GM12878 (cell line): ENCODE results near the gene PLA2G4A.

Experiments
- CBX3 ChIP-seq: fragments of 200-600 bp; sonication (generic); IDR thresholded peaks from 2 replicates; pipeline ENCODE4 v1.6.1; 2016; ENCODE audit warnings: low read depth, borderline replicate concordance
- CHD2 ChIP-seq: IDR thresholded peaks from 2 replicates; pipeline ENCODE4 v1.6.1; 2011; ENCODE audit warnings: low read depth, low read length, improper control_type of control experiment, borderline replicate concordance
- EZH2 ChIP-seq: IDR thresholded peaks from 2 replicates; pipeline ENCODE4 v1.6.1; 2012; ENCODE audit warnings: low read depth, mild to moderate bottlenecking, control low read depth, inconsistent platforms, low read length, borderline replicate concordance; ENCODE audit not compliant: control insufficient read depth
- HDAC2 ChIP-seq: fragments of 200-600 bp; sonication (generic); IDR thresholded peaks from 2 replicates; pipeline ENCODE4 v1.6.1; 2017
- MYC ChIP-seq: IDR thresholded peaks from 2 replicates; pipeline ENCODE4 v1.6.1; 2011; ENCODE audit warnings: mild to moderate bottlenecking, low read length, moderate library complexity, inconsistent platforms; ENCODE audit not compliant: insufficient read depth, insufficient replicate concordance, insufficient read length, severe bottlenecking
- RCOR1 ChIP-seq: conservative IDR thresholded peaks from 2 replicates; pipeline ENCODE4 v1.6.1; 2012; ENCODE audit warnings: low read depth, low read length, improper control_type of control experiment
- SIN3A ChIP-seq: IDR thresholded peaks from 2 replicates; pipeline ENCODE4 v1.6.1; 2012; ENCODE audit warnings: low read depth, low read length, improper control_type of control experiment
- SP1 ChIP-seq: IDR thresholded peaks from one replicate; pipeline ENCODE4 v1.6.1; 2011; ENCODE audit warnings: low read depth, low read length
- ZNF274 ChIP-seq: IDR thresholded peaks from one replicate; pipeline ENCODE4 v1.8.0; 2011; ENCODE audit not compliant: insufficient read length, insufficient read depth
- ZNF384 ChIP-seq: IDR thresholded peaks from 2 replicates; pipeline ENCODE4 v1.6.1; 2012; ENCODE audit warnings: low read depth, mild to moderate bottlenecking, low read length, improper control_type of control experiment, borderline replicate concordance
- TF ChIP-seq, protein P1 (sequence below), 3 experiments: IDR thresholded peaks in 2 of 3; conservative IDR thresholded peaks in 1 of 3; 2 replicates each; pipeline ENCODE4 v1.5.1; 2011; ENCODE audit warnings: low read depth in 3 of 3, low read length in 3 of 3, mild to moderate bottlenecking in 3 of 3, control low read depth in 2 of 3, moderate library complexity in 2 of 3, inconsistent platforms in 1 of 3, mixed read lengths in 1 of 3; ENCODE audit not compliant: control insufficient read depth in 2 of 3, insufficient read depth in 1 of 3; ENCODE audit errors: extremely low read depth in 1 of 3
- TF ChIP-seq, protein P2 (sequence below): IDR thresholded peaks from 2 replicates; pipeline ENCODE4 v1.6.1; 2011; ENCODE audit warnings: borderline replicate concordance, low read depth, mild to moderate bottlenecking, moderate library complexity, mixed read lengths, low read length; ENCODE audit not compliant: insufficient read depth; ENCODE audit errors: extremely low read length
- TF ChIP-seq, protein P3 (sequence below): IDR thresholded peaks from 2 replicates; pipeline ENCODE4 v1.6.1; 2012; ENCODE audit warnings: low read depth, low read length, improper control_type of control experiment

DNA sequence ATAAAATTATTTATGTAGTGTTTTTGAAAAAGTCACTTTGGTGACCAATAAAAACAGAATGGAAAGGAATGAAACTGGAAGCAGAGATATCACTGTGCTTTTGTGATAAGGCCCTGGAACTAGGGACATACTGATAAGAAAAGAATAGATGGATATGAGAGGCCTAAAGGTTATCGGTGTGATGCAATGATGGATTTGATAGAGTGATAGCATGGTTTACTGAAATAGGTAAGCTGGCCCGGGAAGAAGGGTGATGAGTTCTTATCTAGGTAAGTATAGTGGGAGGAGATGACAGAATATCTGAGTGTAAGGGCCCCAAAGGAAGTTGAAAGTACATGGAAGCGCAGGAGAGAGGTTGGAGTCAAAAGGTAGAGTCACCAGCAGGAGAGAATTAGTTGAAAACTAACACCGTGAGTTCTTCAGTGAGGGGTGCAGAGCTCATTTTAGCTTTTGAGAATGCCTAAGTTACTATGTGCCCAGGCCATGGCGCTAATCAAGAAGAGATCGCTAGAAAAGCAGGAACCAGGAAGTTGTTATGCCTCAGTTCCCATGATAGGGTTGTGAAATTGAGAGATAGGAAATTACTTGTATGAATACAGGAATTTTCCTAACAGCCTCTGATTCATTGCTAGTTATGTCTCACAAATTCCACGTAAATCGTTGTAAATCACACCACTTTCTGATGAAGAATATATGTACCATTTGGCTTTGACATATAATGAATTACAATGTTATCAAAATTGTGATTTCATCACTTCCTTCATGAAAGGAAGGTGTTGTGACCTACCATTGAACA is 115.3 kb downstream of the PLA2G4A start:
- TF ChIP-seq EZH2 (no peak), CHD2 (no peak), CBX3 (no peak), RCOR1 (no peak), ZNF384 (no peak), MYC (no peak), ZNF274 (no peak), HDAC2 (no peak), SIN3A (no peak), SP1 (no peak)
- TF ChIP-seq, protein P1, sequence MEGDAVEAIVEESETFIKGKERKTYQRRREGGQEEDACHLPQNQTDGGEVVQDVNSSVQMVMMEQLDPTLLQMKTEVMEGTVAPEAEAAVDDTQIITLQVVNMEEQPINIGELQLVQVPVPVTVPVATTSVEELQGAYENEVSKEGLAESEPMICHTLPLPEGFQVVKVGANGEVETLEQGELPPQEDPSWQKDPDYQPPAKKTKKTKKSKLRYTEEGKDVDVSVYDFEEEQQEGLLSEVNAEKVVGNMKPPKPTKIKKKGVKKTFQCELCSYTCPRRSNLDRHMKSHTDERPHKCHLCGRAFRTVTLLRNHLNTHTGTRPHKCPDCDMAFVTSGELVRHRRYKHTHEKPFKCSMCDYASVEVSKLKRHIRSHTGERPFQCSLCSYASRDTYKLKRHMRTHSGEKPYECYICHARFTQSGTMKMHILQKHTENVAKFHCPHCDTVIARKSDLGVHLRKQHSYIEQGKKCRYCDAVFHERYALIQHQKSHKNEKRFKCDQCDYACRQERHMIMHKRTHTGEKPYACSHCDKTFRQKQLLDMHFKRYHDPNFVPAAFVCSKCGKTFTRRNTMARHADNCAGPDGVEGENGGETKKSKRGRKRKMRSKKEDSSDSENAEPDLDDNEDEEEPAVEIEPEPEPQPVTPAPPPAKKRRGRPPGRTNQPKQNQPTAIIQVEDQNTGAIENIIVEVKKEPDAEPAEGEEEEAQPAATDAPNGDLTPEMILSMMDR (IDR thresholded peaks at IDR 0.05 in 2 of 3, conservative IDR thresholded peaks at IDR 0.05 in 1 of 3; ENCODE audit: control insufficient read depth in 2 of 3, extremely low read depth in 1 of 3, insufficient read depth in 1 of 3, low read depth in 3 of 3, low read length in 3 of 3) = no peak
- TF ChIP-seq, protein P2, sequence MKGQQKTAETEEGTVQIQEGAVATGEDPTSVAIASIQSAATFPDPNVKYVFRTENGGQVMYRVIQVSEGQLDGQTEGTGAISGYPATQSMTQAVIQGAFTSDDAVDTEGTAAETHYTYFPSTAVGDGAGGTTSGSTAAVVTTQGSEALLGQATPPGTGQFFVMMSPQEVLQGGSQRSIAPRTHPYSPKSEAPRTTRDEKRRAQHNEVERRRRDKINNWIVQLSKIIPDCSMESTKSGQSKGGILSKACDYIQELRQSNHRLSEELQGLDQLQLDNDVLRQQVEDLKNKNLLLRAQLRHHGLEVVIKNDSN = no peak
- TF ChIP-seq, protein P3, sequence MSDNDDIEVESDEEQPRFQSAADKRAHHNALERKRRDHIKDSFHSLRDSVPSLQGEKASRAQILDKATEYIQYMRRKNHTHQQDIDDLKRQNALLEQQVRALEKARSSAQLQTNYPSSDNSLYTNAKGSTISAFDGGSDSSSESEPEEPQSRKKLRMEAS = no peak
